ENCODE results near the gene INPP1. TPM values are rescaled to one million over a fixed set of nuclear protein-coding genes. Genes with fewer than 3 reads are reported as not detected.
A peak's percentile ranks its signal among the peaks of the same experiment; 100 is the strongest.

Gene INPP1
- total RNA-seq, 1 experiment from 2014 or later = 4.3 TPM

- Mint-ChIP-seq H3K4me3 (peak overlapping the region; percentile 71 to 86), H3K4me1 (peaks cover 10 to 11% of the 10 kb centered on the region in 2 experiments), H3K36me3 (ENCODE audit: insufficient read depth in 1 of 3, low read depth in 3 of 3) (no peaks in the 10 kb centered on the region), H3K9me3 (no peaks in the 10 kb centered on the region), H3K27me3 (ENCODE audit: low read depth) (peaks cover 20% of the 10 kb centered on the region), H3K27ac (no peak overlapping the region)
- Histone ChIP-seq H2BK5ac (ENCODE audit: insufficient read length, low read length) (no peak overlapping the region), H3K79me1 (ENCODE audit: insufficient read depth, low read depth, low read length, poor library complexity, severe bottlenecking) (no peaks in the 10 kb centered on the region), H3K23me2 (ENCODE audit: insufficient read length, low read depth, low read length, poor library complexity, severe bottlenecking) (peaks cover 8% of the 10 kb centered on the region), H3K79me2 (ENCODE audit: insufficient read depth, low read length) (no peaks in the 10 kb centered on the region), H3K14ac (ENCODE audit: insufficient read depth, low read length) (peak overlapping the region; percentile 21; the same call in 1 of the 2 replicates), H3K4me1 (ENCODE audit: insufficient read depth, low read length) (no peaks in the 10 kb centered on the region), H3K23ac (ENCODE audit: insufficient read length, low read depth, low read length) (no peak overlapping the region), H3K27ac (ENCODE audit: insufficient read length, low read depth, low read length) (no peak overlapping the region), H4K8ac (replicated peaks; ENCODE audit: insufficient read length, low read depth, low read length) (no peak overlapping the region), H3K9me3 (ENCODE audit: control insufficient read depth, low read depth, low read length) (no peaks in the 10 kb centered on the region), H3K18ac (ENCODE audit: insufficient read length, low read depth, low read length) (no peak overlapping the region), H4K5ac (ENCODE audit: insufficient read length, low read depth, low read length) (no peak overlapping the region), H4K20me1 (ENCODE audit: control insufficient read depth, insufficient read depth, insufficient read length) (no peaks in the 10 kb centered on the region), H2BK12ac (ENCODE audit: insufficient read length, low read depth, low read length) (no peak overlapping the region), H2AK5ac (ENCODE audit: insufficient read length, low read length) (no peak overlapping the region), H3K9ac (ENCODE audit: extremely low read depth, insufficient read length, low read length) (no peak overlapping the region), H2AFZ (ENCODE audit: low read length) (no peak overlapping the region), H4K91ac (ENCODE audit: insufficient read length, low read depth, low read length) (no peak overlapping the region), H2BK20ac (ENCODE audit: low read depth, low read length, poor library complexity, severe bottlenecking) (no peak overlapping the region), H3T11ph (ENCODE audit: low read length) (no peak overlapping the region), H3K27me3 (ENCODE audit: insufficient read depth, low read length) (no peaks in the 10 kb centered on the region; the same call in 1 of the 2 replicates), H2BK120ac (ENCODE audit: low read depth, low read length, poor library complexity, severe bottlenecking) (no peak overlapping the region), H3K4me2 (ENCODE audit: insufficient read depth, insufficient read length, low read length) (peak overlapping the region; percentile 87), H3K4ac (ENCODE audit: low read depth, low read length) (no peak overlapping the region), H3K56ac (ENCODE audit: insufficient read length, low read depth, low read length) (no peak overlapping the region), H2BK15ac (ENCODE audit: low read depth, low read length) (no peak overlapping the region)
- TF ChIP-seq CTCF (conservative IDR thresholded peaks at IDR 0.05) = no peak
- DNase-seq = peak; percentile 33
- no CpG with 5 or more reads among the region's 11 CpGs for WGBS (ENCODE audit: extremely low coverage, insufficient read length, low lambda C conversion rate)
These were observed 63.9 kb downstream of the INPP1 start for GRCh38 chr2:190407246-190407661.

All from H9 (cell line).